Epithelial cell of esophagus (primary cell): ENCODE measurements around the gene TMEM88.

Source experiments
- DNase-seq: peaks from one replicate; pipeline ENCODE4 v3.0.0; 2010; ENCODE audit warnings: low read depth
- H3K4me3 ChIP-seq: 2 replicates; pipeline ENCODE4 v1.5.1; 2011; ENCODE audit warnings: mild to moderate bottlenecking, low read length, control low read depth
- TF ChIP-seq, protein P1 (sequence below): IDR thresholded peaks from 2 replicates; pipeline ENCODE4 v1.5.1; 2011; ENCODE audit warnings: low read depth, mild to moderate bottlenecking, low read length, control low read depth, inconsistent platforms; ENCODE audit not compliant: insufficient read depth; ENCODE audit errors: missing control alignments

The TMEM88 gene

DNA sequence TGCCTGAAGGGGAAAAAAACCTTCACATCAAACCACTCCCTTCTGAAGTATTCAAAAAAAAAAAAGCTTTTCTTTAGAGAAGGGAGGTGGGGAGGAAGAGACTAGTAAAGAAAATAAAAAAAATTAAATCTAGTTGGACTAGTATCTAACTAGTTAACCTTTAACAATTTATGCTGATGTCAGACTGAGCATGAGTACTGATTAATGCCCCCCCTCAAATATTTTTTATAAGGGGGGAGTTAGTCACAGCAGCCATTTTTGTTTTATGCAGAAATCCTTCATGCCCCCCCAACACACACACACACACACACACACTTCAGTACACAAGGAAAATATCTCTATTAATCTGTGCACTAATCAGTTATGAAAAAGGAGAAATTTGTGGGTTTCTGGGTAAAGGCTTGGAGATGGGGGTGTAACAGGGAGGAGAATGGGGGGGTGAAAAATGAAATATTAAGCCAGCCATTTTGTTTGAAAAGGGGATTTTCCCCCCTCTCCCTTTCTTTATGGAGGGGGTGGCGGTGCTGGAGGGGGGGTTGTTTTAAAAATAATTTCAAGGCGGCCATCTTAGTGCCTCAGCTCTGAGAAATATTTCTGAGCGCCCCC, 29.0 kb downstream of the TMEM88 start:
- H3K4me3 ChIP-seq = peak overlapping the region; percentile 54
- TF ChIP-seq, protein P1, sequence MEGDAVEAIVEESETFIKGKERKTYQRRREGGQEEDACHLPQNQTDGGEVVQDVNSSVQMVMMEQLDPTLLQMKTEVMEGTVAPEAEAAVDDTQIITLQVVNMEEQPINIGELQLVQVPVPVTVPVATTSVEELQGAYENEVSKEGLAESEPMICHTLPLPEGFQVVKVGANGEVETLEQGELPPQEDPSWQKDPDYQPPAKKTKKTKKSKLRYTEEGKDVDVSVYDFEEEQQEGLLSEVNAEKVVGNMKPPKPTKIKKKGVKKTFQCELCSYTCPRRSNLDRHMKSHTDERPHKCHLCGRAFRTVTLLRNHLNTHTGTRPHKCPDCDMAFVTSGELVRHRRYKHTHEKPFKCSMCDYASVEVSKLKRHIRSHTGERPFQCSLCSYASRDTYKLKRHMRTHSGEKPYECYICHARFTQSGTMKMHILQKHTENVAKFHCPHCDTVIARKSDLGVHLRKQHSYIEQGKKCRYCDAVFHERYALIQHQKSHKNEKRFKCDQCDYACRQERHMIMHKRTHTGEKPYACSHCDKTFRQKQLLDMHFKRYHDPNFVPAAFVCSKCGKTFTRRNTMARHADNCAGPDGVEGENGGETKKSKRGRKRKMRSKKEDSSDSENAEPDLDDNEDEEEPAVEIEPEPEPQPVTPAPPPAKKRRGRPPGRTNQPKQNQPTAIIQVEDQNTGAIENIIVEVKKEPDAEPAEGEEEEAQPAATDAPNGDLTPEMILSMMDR = no peak
- DNase-seq = no peak

DNA sequence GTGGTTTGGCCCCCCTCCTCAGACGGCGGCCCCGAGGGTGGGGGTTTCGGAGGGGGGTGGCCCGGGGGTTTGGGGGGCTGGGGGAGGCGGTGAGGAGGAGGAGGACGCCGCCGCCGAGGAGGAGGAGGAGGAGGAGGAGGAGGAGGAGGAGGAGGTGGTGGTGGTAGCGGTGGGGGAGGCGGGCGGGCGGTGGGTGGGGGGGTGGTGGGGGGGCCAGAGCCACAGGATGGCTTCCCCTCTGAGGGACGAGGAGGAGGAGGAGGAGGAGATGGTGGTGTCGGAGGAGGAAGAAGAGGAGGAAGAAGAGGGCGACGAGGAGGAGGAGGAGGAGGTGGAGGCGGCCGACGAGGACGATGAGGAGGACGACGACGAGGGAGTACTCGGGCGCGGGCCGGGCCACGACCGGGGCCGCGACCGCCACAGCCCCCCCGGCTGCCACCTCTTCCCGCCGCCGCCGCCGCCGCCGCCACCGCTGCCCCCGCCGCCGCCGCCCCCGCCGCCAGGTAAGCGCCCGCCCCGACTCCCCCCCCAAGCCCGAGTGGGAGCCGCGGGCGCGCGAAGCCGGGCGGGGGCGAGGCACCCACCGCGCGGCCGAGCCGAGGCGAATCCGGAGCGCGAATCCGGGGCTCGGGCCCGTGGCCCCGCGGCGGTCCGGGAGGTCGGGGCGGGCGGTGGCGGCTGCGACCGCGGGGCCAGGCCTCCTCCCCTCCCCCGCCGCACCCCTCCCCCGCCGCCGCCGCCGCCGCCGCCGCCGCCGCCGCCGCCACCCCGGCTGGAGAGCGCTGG, 29.9 kb downstream of the TMEM88 start:
- H3K4me3 ChIP-seq = peak overlapping the region; percentile 82
- no peak for DNase-seq
- TF ChIP-seq, protein P1 = no peak

DNA sequence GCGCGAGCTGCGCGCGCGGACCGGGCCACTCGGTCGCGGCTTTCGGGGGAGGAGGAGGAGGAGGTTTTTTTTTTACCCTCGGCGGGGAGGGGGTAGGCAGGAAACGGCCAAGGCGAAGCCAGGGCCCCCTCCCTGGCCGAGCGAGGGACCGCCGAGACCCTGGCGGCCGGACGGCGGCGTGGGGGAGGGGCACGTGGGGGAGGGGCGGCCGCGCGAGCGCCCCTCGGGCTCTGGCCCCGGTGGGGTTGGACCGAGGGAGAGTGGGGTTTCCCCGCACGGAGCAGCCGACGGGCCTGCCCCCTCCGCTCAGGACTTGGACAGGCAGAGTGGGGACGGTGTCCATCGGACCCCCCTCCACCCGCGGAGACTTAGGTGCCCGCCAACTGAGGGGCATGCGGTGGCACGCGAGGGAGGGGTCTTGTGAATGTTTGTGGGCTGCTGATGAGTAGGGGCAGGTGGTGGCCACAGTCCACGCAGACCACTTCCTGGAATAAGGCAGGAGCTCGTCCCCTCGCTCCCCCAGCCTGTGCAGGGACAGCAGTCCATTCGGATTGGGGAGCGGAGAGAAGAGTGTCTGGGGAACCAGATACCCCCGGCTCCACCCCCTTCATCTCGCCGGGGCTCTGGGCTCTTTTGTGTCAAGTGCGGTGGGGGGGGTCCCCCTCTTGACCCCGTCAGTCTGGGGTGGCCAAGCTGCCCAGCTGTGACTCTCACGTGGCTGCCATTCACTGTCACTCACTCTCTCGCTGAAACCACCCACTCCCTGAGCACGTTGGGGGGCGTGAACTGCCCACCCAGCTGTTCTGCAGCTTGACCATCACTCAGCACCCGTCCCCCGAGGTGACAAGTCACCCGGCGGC, 30.7 kb downstream of the TMEM88 start:
- TF ChIP-seq, protein P1 = no peak
- DNase-seq = no peak
- H3K4me3 ChIP-seq = peak overlapping the region; percentile 82

DNA sequence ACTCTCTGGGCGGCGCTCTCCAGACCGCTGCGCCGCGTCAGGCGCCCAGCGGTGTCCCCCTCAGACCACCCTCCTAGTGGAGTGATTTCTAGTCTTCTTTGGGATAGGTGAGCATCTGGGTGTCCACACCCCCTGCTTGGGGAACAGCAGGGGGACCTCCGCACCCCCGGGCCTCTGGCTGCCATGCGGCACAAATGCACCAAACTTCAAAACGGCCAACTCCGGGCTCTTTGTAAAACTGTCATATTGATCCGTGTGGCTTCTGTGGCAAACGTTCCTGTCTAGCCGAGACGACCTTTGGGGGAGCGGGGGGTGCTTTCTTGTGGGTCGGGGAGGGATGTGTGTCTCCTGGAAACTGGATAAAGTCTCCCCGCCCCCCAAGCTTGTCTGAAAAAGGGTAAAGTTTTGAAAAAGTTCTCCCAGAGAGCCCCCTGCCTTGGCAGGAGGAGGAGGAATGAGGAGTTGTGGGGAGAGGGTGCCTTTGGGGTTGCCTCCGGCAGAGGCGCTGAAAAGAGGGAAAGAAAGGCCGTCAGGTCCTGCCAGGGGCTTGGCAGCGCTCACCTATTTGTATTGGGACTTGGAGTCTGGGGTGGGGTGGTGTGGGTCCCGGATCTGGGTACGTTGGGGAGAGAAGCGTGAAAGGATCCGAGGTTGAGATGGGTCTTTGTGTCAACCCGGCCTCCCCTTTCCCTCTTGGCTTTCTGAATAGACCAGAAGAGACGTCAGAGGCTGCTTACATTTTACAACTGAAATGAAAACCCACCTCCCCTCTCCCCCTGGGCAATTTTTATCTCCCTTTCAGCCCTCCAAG, 31.6 kb downstream of the TMEM88 start:
- H3K4me3 ChIP-seq = peak overlapping the region; percentile 82
- TF ChIP-seq, protein P1 = no peak
- DNase-seq = no peak

DNA sequence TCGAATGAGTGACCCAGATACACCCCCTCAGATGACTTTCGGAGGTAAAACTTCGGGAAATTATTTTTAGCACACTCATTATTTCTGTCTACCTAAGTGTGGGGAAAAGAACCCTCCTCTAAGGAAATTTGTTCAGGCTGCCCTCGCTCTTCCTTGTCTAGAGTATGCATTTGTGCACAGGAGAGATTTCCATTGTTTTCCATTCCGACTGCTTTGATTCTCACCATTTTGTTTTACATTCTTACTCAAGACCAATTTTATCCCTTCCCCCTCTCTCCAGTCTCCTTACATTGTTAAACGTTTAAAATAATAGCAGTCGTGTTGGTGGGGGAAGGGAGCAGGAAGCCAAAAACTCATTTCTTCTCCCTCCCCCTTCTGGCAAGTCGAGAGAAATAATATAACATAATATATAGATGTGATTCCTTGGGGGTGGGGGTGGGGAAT, 32.2 kb downstream of the TMEM88 start:
- TF ChIP-seq, protein P1 = peak; percentile 36
- H3K4me3 ChIP-seq = peak overlapping the region; percentile 82
- DNase-seq = no peak

DNA sequence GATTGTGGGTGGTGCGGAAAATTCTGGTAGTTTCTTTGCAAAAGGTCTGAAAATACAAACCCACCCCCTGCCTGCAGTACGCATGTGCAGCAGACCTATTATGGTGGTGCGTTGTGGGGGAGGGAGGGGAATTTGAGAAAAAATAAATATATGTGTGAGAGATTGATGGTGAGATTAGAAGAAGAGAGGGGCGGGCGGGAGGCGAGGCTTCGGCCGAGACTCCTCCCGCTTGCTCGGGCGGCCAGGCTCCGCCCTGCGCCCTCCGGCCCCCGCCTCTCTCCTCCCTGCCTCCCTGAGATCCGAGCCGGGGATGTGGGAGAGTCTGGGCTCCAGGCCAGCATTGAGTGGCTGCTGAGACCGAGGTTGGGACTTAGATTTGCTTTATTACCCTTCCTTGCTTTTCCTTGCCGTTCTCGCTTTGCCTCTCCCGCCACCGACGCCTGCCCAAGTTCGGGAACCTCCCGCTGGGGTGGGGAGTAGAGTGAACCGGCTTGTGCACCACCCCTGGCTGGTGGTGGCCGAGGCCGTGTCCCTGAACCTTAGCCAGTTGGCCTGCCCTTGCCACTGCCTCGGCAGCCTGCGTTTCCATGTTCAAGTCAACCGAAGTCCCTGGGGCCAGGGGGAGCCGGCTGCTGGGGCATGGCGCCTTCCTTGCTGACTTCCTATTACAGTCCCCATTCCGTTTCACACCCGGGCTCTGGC, 32.8 kb downstream of the TMEM88 start:
- peak overlapping the region; percentile 82 for H3K4me3 ChIP-seq
- TF ChIP-seq, protein P1 = no peak
- DNase-seq = peak; percentile 95
